Measurements from ENCODE around the gene SYT5.

DNA sequence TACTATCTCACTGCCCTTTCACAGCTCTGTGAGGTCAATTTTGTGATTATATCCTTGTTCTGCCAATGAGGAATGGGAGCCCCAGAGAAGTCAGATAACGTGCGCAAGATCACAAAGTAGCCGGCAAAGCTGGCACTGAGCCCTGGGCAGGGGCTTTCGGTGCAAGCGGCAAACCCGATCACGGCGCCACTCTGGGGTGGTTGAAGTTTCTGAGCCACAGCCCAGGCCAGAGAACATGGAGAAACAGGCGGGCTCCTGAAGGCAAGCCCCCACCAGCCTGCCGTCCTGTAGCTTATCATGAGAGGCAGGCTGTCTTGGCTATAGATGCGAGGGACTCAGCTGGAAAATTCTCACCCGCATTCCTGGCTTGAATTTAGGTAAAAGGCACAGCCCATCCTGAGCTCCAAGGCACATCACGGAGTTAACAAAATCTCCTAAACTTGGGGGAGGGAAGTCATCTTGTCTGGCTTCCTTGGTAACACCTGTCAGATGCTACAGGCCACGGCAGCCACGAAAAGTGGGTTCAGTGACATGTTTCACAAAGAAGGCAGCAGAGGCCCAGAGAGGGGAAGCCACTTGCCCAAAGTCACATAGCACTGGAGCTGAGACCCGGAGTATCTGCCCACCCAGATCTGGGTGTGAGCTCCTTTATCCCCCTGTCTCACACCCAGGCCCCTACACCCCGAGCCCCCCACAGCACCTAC lies 43.5 kb downstream of the SYT5 start:
- TF ChIP-seq, protein P1, sequence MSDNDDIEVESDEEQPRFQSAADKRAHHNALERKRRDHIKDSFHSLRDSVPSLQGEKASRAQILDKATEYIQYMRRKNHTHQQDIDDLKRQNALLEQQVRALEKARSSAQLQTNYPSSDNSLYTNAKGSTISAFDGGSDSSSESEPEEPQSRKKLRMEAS (IDR thresholded peaks at IDR 0.05; ENCODE audit: low read depth, low read length) = no peak
- TF ChIP-seq, protein P2, sequence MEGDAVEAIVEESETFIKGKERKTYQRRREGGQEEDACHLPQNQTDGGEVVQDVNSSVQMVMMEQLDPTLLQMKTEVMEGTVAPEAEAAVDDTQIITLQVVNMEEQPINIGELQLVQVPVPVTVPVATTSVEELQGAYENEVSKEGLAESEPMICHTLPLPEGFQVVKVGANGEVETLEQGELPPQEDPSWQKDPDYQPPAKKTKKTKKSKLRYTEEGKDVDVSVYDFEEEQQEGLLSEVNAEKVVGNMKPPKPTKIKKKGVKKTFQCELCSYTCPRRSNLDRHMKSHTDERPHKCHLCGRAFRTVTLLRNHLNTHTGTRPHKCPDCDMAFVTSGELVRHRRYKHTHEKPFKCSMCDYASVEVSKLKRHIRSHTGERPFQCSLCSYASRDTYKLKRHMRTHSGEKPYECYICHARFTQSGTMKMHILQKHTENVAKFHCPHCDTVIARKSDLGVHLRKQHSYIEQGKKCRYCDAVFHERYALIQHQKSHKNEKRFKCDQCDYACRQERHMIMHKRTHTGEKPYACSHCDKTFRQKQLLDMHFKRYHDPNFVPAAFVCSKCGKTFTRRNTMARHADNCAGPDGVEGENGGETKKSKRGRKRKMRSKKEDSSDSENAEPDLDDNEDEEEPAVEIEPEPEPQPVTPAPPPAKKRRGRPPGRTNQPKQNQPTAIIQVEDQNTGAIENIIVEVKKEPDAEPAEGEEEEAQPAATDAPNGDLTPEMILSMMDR (IDR thresholded peaks at IDR 0.05; ENCODE audit: low read depth, low read length) = no peak
- TF ChIP-seq POLR2A (IDR thresholded peaks at IDR 0.05; ENCODE audit: extremely low read depth, insufficient read length) = no peak

Measured in NB4 (cell line).